ENCODE measurements around the gene TM9SF2.
A peak's percentile ranks its signal among the peaks of the same experiment; 100 is the strongest.

The TM9SF2 gene

DNA sequence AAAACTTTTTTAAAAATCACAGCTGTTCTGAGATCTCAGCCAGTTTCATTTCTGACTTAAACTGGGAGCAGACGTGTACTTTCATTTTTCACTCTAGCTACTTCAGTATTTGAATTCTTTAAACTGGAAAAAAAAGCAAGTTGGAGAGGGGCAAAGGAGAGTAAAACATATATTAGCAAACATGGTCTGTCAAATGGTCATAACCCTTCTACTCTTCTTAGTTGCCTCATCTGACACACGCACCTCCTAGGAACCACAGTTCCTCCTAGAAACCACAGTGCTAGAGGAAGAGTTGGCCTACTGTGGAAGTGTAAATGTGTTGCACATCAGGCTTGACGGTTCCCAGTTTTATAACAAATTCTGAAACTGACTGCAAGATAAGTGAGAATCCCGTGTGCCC lies 47.2 kb downstream of the TM9SF2 start:
- peaks cover under 1% of the 10 kb centered on the region for H3K4me1 ChIP-seq (ENCODE audit: control insufficient read depth, insufficient read depth, low read length, poor library complexity, severe bottlenecking)

DNA sequence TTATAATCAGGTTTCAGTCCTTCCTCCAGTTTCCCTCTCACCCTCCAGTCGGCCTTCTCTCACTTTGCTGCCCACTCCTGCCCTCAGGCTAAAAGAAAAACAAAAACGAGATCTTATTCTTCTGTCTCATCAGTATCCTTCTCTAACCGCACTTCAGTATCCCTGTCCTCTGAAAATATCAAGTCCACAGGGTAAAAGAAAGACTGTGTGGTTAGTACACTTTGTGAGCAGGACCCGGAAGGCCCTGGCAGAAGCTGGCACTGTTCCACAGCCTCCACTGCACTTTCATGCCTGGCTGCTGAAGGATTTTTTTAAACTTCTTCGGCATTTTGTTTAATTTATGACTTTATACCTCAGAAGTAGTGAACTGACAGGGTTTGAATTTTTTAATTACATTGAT lies 51.8 kb downstream of the TM9SF2 start:
- Histone ChIP-seq H3K27ac (ENCODE audit: insufficient read depth, low read length, poor library complexity, severe bottlenecking) (no peak overlapping the region), H3K9me3 (ENCODE audit: control insufficient read depth, low read length) (no peaks in the 10 kb centered on the region), H3K4me1 (ENCODE audit: control insufficient read depth, insufficient read depth, low read length, poor library complexity, severe bottlenecking) (no peaks in the 10 kb centered on the region), H3K27me3 (replicated peaks; ENCODE audit: control insufficient read depth, insufficient read depth, low read length, poor library complexity, severe bottlenecking) (no peaks in the 10 kb centered on the region), H3K4me3 (ENCODE audit: insufficient read depth, low read depth, low read length, poor library complexity, severe bottlenecking) (no peak overlapping the region), H3K36me3 (ENCODE audit: control insufficient read depth, insufficient read depth, low read length) (peaks cover 43% of the 10 kb centered on the region)
- DNase-seq, result no peak

More for the DNA sequence above, 47.2 kb downstream of the TM9SF2 start:
- H3K9me3 ChIP-seq (ENCODE audit: control insufficient read depth, low read length), result no peaks in the 10 kb centered on the region
- H3K36me3 ChIP-seq (ENCODE audit: control insufficient read depth, insufficient read depth, low read length), result peaks cover 51% of the 10 kb centered on the region
- H3K27me3 ChIP-seq (replicated peaks; ENCODE audit: control insufficient read depth, insufficient read depth, low read length, poor library complexity, severe bottlenecking), result no peaks in the 10 kb centered on the region
- H3K27ac ChIP-seq (ENCODE audit: insufficient read depth, low read length, poor library complexity, severe bottlenecking), result no peak overlapping the region
- peak overlapping the region; percentile 7 for H3K4me3 ChIP-seq (ENCODE audit: insufficient read depth, low read depth, low read length, poor library complexity, severe bottlenecking)
- DNase-seq, result no peak

DNA sequence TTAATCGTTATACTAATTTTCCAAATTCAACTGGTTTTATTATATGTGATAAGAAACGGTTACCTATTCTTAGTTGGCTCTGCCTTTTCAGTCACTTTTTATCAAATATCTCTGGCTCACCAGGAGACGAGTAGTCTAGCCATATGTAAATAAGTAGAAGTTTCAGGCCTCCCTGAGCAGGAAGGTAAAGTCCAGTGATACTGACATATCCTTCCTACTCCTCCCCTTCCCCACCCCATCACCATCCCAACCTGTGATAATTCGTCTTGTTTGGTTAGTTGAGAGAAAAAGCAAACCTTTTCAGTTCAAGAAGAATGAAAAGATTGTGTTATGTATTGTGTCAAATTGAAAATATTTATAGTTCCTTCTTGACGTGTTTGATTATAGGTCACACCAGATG lies 53.9 kb downstream of the TM9SF2 start:
- Histone ChIP-seq H3K4me1 (ENCODE audit: control insufficient read depth, insufficient read depth, low read length, poor library complexity, severe bottlenecking) (no peaks in the 10 kb centered on the region), H3K36me3 (ENCODE audit: control insufficient read depth, insufficient read depth, low read length) (peaks cover 49% of the 10 kb centered on the region), H3K27ac (ENCODE audit: insufficient read depth, low read length, poor library complexity, severe bottlenecking) (no peak overlapping the region), H3K27me3 (replicated peaks; ENCODE audit: control insufficient read depth, insufficient read depth, low read length, poor library complexity, severe bottlenecking) (no peaks in the 10 kb centered on the region), H3K4me3 (ENCODE audit: insufficient read depth, low read depth, low read length, poor library complexity, severe bottlenecking) (no peak overlapping the region), H3K9me3 (ENCODE audit: control insufficient read depth, low read length) (no peaks in the 10 kb centered on the region)
- no peak for DNase-seq

DNA sequence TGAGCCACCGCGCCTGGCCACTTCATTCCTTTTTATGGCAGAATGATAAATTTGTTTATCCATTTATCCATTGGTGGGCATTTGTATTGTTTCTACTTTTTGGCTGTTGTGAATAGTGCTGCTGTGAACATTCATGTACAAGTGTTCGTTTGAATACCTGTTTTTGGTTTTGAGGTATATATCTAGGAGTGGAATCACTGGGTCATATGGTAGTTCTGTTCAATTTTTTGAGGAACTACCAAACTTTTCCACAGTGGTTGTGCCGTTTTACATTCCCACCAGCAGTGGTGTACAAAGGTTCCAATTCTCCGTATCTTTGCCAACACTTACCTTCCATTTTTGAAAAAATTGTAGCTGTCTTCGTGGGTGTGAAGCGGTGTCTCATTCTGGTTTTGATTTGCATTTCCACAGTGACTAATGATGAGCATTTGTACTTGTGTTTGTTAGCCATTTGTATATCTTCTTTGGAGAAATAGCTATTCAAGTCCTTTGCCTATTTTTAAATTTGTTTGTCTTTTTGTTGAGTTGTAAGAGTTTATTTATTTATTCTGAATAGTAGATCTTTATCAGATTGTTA lies 55.7 kb downstream of the TM9SF2 start:
- H3K27ac ChIP-seq (ENCODE audit: insufficient read depth, low read length, poor library complexity, severe bottlenecking), result no peak overlapping the region
- H3K4me3 ChIP-seq (ENCODE audit: insufficient read depth, low read depth, low read length, poor library complexity, severe bottlenecking), result no peak overlapping the region
- peaks cover 47% of the 10 kb centered on the region for H3K36me3 ChIP-seq (ENCODE audit: control insufficient read depth, insufficient read depth, low read length)
- no peaks in the 10 kb centered on the region for H3K4me1 ChIP-seq (ENCODE audit: control insufficient read depth, insufficient read depth, low read length, poor library complexity, severe bottlenecking)
- no peak for DNase-seq
- H3K9me3 ChIP-seq (ENCODE audit: control insufficient read depth, low read length), result no peaks in the 10 kb centered on the region
- H3K27me3 ChIP-seq (replicated peaks; ENCODE audit: control insufficient read depth, insufficient read depth, low read length, poor library complexity, severe bottlenecking), result no peaks in the 10 kb centered on the region

DNA sequence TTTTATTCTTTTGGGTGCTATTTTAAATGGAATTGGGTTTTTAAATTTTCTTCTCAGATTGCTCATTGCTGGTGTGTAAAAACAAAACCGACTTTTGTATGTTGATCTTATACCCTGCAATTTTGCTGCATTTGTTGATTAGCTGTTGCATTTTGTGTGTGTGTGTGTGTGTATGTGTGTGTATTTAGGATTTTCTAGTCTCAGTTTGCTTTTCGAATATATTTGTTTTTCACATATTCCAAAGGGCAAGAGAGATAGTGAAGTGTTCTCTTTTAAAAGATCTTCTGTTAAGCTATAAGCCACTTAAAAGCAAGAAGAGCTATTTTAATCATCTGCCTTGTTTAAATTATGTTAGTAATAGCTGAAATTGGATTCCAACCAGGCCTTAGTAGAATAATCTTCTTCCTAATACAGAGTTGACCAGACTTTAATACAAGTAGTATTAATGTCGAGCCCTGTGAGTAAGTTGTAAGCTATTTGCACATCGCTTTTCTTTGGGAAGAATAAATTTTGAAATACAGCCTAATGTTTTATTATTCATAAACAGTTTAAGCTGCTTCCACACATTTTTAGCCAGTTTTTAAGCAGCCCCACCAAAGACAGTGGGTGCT lies 57.4 kb downstream of the TM9SF2 start:
- no peaks in the 10 kb centered on the region for H3K4me1 ChIP-seq (ENCODE audit: control insufficient read depth, insufficient read depth, low read length, poor library complexity, severe bottlenecking)
- H3K27ac ChIP-seq (ENCODE audit: insufficient read depth, low read length, poor library complexity, severe bottlenecking), result no peak overlapping the region
- no peak for DNase-seq
- peaks cover 37% of the 10 kb centered on the region for H3K36me3 ChIP-seq (ENCODE audit: control insufficient read depth, insufficient read depth, low read length)
- H3K4me3 ChIP-seq (ENCODE audit: insufficient read depth, low read depth, low read length, poor library complexity, severe bottlenecking), result no peak overlapping the region
- no peaks in the 10 kb centered on the region for H3K9me3 ChIP-seq (ENCODE audit: control insufficient read depth, low read length)
- H3K27me3 ChIP-seq (replicated peaks; ENCODE audit: control insufficient read depth, insufficient read depth, low read length, poor library complexity, severe bottlenecking), result no peaks in the 10 kb centered on the region

DNA sequence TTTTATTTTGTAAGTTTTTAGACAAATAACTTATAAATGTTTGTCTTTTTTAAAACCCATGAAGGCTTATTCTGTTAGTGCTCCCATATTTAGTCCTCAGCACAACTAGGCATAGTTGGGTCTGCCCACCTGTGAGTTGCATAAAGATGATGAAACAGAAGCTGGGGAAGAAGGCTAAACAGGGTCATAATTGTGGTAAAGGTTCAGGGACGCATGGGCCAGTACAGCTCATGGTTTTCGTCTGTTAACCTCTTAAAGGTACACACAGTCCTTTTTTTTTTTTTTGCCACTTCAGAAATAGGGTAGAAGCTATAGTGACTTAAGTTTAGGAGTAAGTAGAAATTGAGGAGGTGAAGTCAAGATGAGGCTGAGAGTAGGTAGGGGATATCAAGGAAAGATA lies 58.3 kb downstream of the TM9SF2 start:
- Histone ChIP-seq H3K27me3 (replicated peaks; ENCODE audit: control insufficient read depth, insufficient read depth, low read length, poor library complexity, severe bottlenecking) (no peaks in the 10 kb centered on the region), H3K27ac (ENCODE audit: insufficient read depth, low read length, poor library complexity, severe bottlenecking) (no peak overlapping the region), H3K4me1 (ENCODE audit: control insufficient read depth, insufficient read depth, low read length, poor library complexity, severe bottlenecking) (no peaks in the 10 kb centered on the region), H3K36me3 (ENCODE audit: control insufficient read depth, insufficient read depth, low read length) (peaks cover 31% of the 10 kb centered on the region), H3K9me3 (ENCODE audit: control insufficient read depth, low read length) (no peaks in the 10 kb centered on the region), H3K4me3 (ENCODE audit: insufficient read depth, low read depth, low read length, poor library complexity, severe bottlenecking) (no peak overlapping the region)
- DNase-seq, result no peak

DNA sequence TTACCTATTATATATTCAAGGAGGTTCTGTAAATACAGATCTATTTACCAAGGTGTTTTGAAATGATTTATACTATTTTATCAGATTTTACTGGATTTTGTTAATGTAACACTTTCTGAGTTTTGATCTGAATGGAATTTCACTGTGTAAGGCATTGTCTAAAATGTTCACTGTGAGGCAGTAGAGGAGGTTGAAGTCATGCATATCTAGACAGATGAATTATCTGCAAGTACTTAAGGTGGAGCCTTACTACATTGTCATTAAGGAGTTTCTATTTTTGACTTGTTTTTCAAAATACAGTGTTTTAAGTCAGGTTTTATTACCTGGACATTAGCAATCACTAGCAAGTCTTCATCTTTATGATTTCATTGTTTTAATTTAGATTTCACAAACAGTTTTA lies 62.1 kb downstream of the TM9SF2 start:
- Histone ChIP-seq H3K9me3 (ENCODE audit: control insufficient read depth, low read length) (no peaks in the 10 kb centered on the region), H3K36me3 (ENCODE audit: control insufficient read depth, insufficient read depth, low read length) (peaks cover 27% of the 10 kb centered on the region), H3K27me3 (replicated peaks; ENCODE audit: control insufficient read depth, insufficient read depth, low read length, poor library complexity, severe bottlenecking) (no peaks in the 10 kb centered on the region), H3K4me1 (ENCODE audit: control insufficient read depth, insufficient read depth, low read length, poor library complexity, severe bottlenecking) (no peaks in the 10 kb centered on the region), H3K27ac (ENCODE audit: insufficient read depth, low read length, poor library complexity, severe bottlenecking) (no peak overlapping the region), H3K4me3 (ENCODE audit: insufficient read depth, low read depth, low read length, poor library complexity, severe bottlenecking) (no peak overlapping the region)
- no peak for DNase-seq

DNA sequence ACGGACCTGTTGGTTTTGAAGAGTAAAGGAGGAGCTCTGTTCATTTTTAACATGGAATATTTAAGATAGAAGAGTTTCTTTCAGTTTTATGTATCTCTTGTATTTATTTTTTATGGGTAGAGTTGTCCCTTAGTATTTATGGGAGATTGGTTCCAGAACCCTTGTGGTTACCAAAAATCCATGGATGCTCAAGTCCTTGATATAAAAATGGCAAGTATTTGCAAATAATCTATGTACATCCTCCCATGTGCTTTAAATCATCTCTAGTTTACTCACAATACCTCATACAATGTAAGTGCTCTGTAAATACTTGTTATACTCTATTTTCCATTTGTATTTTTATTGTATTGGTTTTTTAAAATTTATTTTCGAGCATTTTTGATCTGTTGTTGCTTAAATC lies 63.1 kb downstream of the TM9SF2 start:
- no peak for DNase-seq
- Histone ChIP-seq H3K36me3 (ENCODE audit: control insufficient read depth, insufficient read depth, low read length) (peaks cover 18% of the 10 kb centered on the region), H3K9me3 (ENCODE audit: control insufficient read depth, low read length) (peaks cover 5% of the 10 kb centered on the region), H3K27ac (ENCODE audit: insufficient read depth, low read length, poor library complexity, severe bottlenecking) (no peak overlapping the region), H3K27me3 (replicated peaks; ENCODE audit: control insufficient read depth, insufficient read depth, low read length, poor library complexity, severe bottlenecking) (no peaks in the 10 kb centered on the region), H3K4me1 (ENCODE audit: control insufficient read depth, insufficient read depth, low read length, poor library complexity, severe bottlenecking) (no peaks in the 10 kb centered on the region), H3K4me3 (ENCODE audit: insufficient read depth, low read depth, low read length, poor library complexity, severe bottlenecking) (no peak overlapping the region)

DNA sequence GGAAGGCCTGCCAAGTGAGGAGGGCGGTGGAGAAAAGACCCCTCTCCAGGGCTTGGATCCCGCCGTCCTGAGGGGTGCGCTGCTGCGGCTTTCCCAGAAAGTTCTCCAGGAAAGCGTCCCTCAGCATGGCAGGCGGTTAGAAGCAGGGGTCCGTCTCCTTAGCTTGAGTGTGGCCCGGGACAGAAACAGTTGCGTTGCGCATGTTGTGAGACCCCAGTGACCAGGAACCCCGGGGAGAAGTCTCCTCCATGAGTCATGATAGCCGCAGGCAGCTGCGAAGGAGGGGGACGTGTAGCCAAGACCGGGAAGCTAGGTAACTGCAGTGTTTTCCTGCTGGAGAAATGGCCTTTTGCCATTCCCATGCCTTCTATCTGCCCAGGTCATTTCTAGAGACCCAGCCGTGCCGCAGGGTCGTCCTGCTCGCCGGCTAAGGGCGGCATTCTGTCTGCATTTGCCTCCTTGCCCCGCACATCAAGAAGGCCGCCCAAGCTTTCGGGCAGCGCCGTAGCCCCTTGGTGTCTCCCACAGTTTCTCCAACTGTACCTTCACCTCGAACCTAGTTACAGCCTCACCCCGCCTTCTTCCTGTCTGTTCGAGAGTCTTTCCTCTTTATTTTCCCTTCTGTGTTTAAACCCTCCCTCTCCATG lies 64.3 kb downstream of the TM9SF2 start:
- H3K36me3 ChIP-seq (ENCODE audit: control insufficient read depth, insufficient read depth, low read length), result peaks cover 8% of the 10 kb centered on the region
- DNase-seq, result no peak

More for the DNA sequence above, 64.3 kb downstream of the TM9SF2 start:
- H3K27ac ChIP-seq (ENCODE audit: insufficient read depth, low read length, poor library complexity, severe bottlenecking), result no peak overlapping the region
- no peaks in the 10 kb centered on the region for H3K4me1 ChIP-seq (ENCODE audit: control insufficient read depth, insufficient read depth, low read length, poor library complexity, severe bottlenecking)
- no peaks in the 10 kb centered on the region for H3K27me3 ChIP-seq (replicated peaks; ENCODE audit: control insufficient read depth, insufficient read depth, low read length, poor library complexity, severe bottlenecking)
- no peak overlapping the region for H3K4me3 ChIP-seq (ENCODE audit: insufficient read depth, low read depth, low read length, poor library complexity, severe bottlenecking)
- peaks cover 5% of the 10 kb centered on the region for H3K9me3 ChIP-seq (ENCODE audit: control insufficient read depth, low read length)

Data from effector memory CD4-positive, alpha-beta T cell (primary cell).